ENCODE data around the gene ITGA7. TPM values are rescaled to one million over a fixed set of nuclear protein-coding genes. Genes with fewer than 3 reads are reported as not detected.

ITGA7 gene
- total RNA-seq, 1 experiment from 2014 or later = 96.2 TPM

- ChIA-PET POLR2A (no interaction called here), CTCF (interaction anchor here (0.5 to 10.8 kb wide), 17 partner anchors 9 to 303 kb away, joined by 3 to 160 read pairs (median 4); partner anchors contain the start of genes BLOC1S1, ITGA7, ORMDL2 and RAB5B)
- Mint-ChIP-seq H3K36me3 (peaks cover 20% of the 10 kb centered on the region), H3K27me3 (ENCODE audit: low read depth) (no peaks in the 10 kb centered on the region), H3K4me3 (no peak overlapping the region), H3K9me3 (no peaks in the 10 kb centered on the region), H3K4me1 (peaks cover 16% of the 10 kb centered on the region), H3K27ac (no peak overlapping the region)
- no peak for ATAC-seq
- TF ChIP-seq, protein P1, sequence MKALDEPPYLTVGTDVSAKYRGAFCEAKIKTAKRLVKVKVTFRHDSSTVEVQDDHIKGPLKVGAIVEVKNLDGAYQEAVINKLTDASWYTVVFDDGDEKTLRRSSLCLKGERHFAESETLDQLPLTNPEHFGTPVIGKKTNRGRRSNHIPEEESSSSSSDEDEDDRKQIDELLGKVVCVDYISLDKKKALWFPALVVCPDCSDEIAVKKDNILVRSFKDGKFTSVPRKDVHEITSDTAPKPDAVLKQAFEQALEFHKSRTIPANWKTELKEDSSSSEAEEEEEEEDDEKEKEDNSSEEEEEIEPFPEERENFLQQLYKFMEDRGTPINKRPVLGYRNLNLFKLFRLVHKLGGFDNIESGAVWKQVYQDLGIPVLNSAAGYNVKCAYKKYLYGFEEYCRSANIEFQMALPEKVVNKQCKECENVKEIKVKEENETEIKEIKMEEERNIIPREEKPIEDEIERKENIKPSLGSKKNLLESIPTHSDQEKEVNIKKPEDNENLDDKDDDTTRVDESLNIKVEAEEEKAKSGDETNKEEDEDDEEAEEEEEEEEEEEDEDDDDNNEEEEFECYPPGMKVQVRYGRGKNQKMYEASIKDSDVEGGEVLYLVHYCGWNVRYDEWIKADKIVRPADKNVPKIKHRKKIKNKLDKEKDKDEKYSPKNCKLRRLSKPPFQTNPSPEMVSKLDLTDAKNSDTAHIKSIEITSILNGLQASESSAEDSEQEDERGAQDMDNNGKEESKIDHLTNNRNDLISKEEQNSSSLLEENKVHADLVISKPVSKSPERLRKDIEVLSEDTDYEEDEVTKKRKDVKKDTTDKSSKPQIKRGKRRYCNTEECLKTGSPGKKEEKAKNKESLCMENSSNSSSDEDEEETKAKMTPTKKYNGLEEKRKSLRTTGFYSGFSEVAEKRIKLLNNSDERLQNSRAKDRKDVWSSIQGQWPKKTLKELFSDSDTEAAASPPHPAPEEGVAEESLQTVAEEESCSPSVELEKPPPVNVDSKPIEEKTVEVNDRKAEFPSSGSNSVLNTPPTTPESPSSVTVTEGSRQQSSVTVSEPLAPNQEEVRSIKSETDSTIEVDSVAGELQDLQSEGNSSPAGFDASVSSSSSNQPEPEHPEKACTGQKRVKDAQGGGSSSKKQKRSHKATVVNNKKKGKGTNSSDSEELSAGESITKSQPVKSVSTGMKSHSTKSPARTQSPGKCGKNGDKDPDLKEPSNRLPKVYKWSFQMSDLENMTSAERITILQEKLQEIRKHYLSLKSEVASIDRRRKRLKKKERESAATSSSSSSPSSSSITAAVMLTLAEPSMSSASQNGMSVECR (CRISPR knock-in tag; IDR thresholded peaks at IDR 0.05; ENCODE audit: borderline replicate concordance) = no peak
- no peak for TF ChIP-seq AR (CRISPR knock-in tag; IDR thresholded peaks at IDR 0.05)
- TF ChIP-seq FOXJ3 (CRISPR knock-in tag; IDR thresholded peaks at IDR 0.05; ENCODE audit: borderline replicate concordance) = no peak
- no peak for TF ChIP-seq NFATC4 (CRISPR knock-in tag; IDR thresholded peaks at IDR 0.05)
- TF ChIP-seq, protein P2, sequence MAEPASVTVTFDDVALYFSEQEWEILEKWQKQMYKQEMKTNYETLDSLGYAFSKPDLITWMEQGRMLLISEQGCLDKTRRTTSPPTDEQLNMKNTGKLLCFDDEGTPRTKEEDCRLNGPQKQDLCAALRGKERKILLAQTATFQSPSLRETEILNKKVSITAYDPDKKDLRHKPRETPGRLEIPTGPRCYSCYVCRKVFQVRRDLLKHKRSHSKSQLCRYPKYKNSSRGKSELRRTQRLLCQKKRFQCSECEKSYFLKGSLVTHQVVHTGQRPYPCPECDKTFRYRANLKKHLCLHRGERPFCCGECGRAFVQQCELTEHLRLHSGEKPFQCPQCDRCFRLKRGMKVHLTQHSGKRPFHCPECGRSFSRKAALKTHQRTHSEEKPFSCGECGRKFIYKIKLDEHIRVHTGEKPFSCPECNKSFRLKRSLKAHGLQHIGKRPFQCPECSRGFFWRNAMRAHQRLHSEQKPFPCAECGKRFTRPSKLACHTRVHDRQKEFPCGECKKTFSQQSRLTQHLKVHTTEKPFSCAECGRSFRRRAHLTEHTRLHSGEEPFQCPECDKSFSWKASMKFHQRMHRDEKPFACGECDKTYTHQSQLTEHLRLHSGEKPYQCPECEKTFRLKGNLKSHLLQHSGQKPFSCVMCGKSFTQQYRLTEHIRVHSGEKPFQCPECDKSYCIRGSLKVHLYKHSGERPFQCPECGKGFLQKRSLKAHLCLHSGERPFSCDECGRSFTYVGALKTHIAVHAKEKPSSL (CRISPR knock-in tag; conservative IDR thresholded peaks at IDR 0.05) = no peak
- no peak for TF ChIP-seq E2F5 (CRISPR knock-in tag; IDR thresholded peaks at IDR 0.05)
- no peak for TF ChIP-seq FOXP4 (CRISPR knock-in tag; IDR thresholded peaks at IDR 0.05)
- no peak for TF ChIP-seq USF2 (CRISPR knock-in tag; IDR thresholded peaks at IDR 0.05)
- no peak for TF ChIP-seq GRHL2 (CRISPR knock-in tag; IDR thresholded peaks at IDR 0.05; ENCODE audit: insufficient replicate concordance, severe bottlenecking)
- no peak for TF ChIP-seq HMGXB4 (CRISPR knock-in tag; IDR thresholded peaks at IDR 0.05)
- no peak for TF ChIP-seq CREB1 (CRISPR knock-in tag; IDR thresholded peaks at IDR 0.05)
- no peak for TF ChIP-seq JAZF1 (CRISPR knock-in tag; IDR thresholded peaks at IDR 0.05)
- TF ChIP-seq ZNF317 (CRISPR knock-in tag; IDR thresholded peaks at IDR 0.05; ENCODE audit: borderline replicate concordance, low read depth) = no peak
- no peak for TF ChIP-seq SMAD4 (CRISPR knock-in tag; IDR thresholded peaks at IDR 0.05)
- TF ChIP-seq TEAD1 (CRISPR knock-in tag; IDR thresholded peaks at IDR 0.05) = no peak
- TF ChIP-seq SMAD3 (CRISPR knock-in tag; IDR thresholded peaks at IDR 0.05; ENCODE audit: borderline replicate concordance) = no peak
- TF ChIP-seq SOX15 (CRISPR knock-in tag; IDR thresholded peaks at IDR 0.05) = no peak
- TF ChIP-seq HMGA2 (CRISPR knock-in tag; IDR thresholded peaks at IDR 0.05) = no peak
- no peak for DNase-seq (ENCODE audit: low spot score)
Observed at GRCh38 chr12:55724940-55725309, 17.2 kb upstream of the ITGA7 start.
